Left ventricle myocardium inferior (tissue), 1 donor: ENCODE measurements around the gene OXCT1. TPM values are rescaled to one million over a fixed set of nuclear protein-coding genes. Genes with fewer than 3 reads are reported as not detected.

Experiments
- DNase-seq: peaks from one replicate; pipeline ENCODE4 v3.0.0-alpha.2; 2020
- H3K27ac ChIP-seq: fragments of 200-600 bp; replicated peaks from 2 replicates; pipeline ENCODE4 v1.8.0; 2021
- H3K27me3 ChIP-seq: fragments of 200-600 bp; 2 replicates; pipeline ENCODE4 v1.8.0; 2021; ENCODE audit warnings: low read depth
- H3K36me3 ChIP-seq: fragments of 200-600 bp; 2 replicates; pipeline ENCODE4 v1.8.0; 2021
- H3K4me1 ChIP-seq: fragments of 200-600 bp; 2 replicates; pipeline ENCODE4 v1.8.0; 2021
- H3K4me3 ChIP-seq: fragments of 200-600 bp; 2 replicates; pipeline ENCODE4 v1.8.0; 2021; ENCODE audit warnings: mild to moderate bottlenecking, moderate library complexity
- H3K9me3 ChIP-seq: fragments of 200-600 bp; replicated peaks from 2 replicates; pipeline ENCODE4 v1.8.0; 2021
- CTCF ChIP-seq: fragments of 200-600 bp; IDR thresholded peaks from 2 replicates; pipeline ENCODE4 v1.8.0; 2021; ENCODE audit warnings: antibody characterized with exemption, mild to moderate bottlenecking, borderline replicate concordance
- intact Hi-C: fragments of 100-400 bp; cut with micrococcal nuclease; formaldehyde crosslinking; loops from one replicate; pipeline ENCODE4 v1.11.0; 2022
- total RNA-seq: library from RNA; stranded (reverse); fragmentation: NEBNext Ultra II Directional; extraction: Animal tissue kit (Norgen Biotek cat#: 25700); gene quantifications from one replicate; pipeline ENCODE4 v1.2.1, GENCODE V29; 2021
- donor health status: DM: no; HTN: yes; CAD: no; lungs with severe emphysema.

The OXCT1 gene
- total RNA-seq, 1 donor from 2014 or later, result 234 TPM

- Histone ChIP-seq H3K4me1 (peaks cover 12% of the 10 kb centered on the region), H3K9me3 (no peaks in the 10 kb centered on the region), H3K4me3 (no peak overlapping the region), H3K27ac (no peak overlapping the region), H3K27me3 (no peaks in the 10 kb centered on the region), H3K36me3 (peaks cover 58% of the 10 kb centered on the region)
- no peak for TF ChIP-seq CTCF
- no peak for DNase-seq
- intact Hi-C loops, result loop anchor here (5.0 kb wide), 1 partner anchor 908 kb away; no protein-coding TSS in a partner anchor
Measured at GRCh38 chr5:41858890-41859289, 11.3 kb downstream of the OXCT1 start.

- no peak overlapping the region for H3K27ac ChIP-seq
- peaks cover 7% of the 10 kb centered on the region for H3K4me1 ChIP-seq
- H3K9me3 ChIP-seq, result no peaks in the 10 kb centered on the region
- no peaks in the 10 kb centered on the region for H3K27me3 ChIP-seq
- H3K36me3 ChIP-seq, result peaks cover 67% of the 10 kb centered on the region
- intact Hi-C loops, result loop anchor here (5.0 kb wide), 1 partner anchor 909 kb away; no protein-coding TSS in a partner anchor
- DNase-seq, result no peak
- no peak for TF ChIP-seq CTCF
- H3K4me3 ChIP-seq, result no peak overlapping the region
Measured at GRCh38 chr5:41857989-41858388, 12.2 kb downstream of the OXCT1 start.

GRCh38 chr5:41856644-41857491 is 13.4 kb downstream of the OXCT1 start:
- Histone ChIP-seq H3K4me1 (peaks cover 5% of the 10 kb centered on the region), H3K9me3 (no peaks in the 10 kb centered on the region), H3K27ac (peak overlapping the region; percentile 6), H3K36me3 (peaks cover 70% of the 10 kb centered on the region), H3K27me3 (no peaks in the 10 kb centered on the region), H3K4me3 (no peak overlapping the region)
- peak; percentile 87 for TF ChIP-seq CTCF
- DNase-seq, result no peak
- intact Hi-C loops, result loop anchor here (5.0 kb wide), 1 partner anchor 910 kb away; no protein-coding TSS in a partner anchor

- Histone ChIP-seq H3K27me3 (no peaks in the 10 kb centered on the region), H3K4me1 (peaks cover 4% of the 10 kb centered on the region), H3K36me3 (peaks cover 64% of the 10 kb centered on the region), H3K9me3 (no peaks in the 10 kb centered on the region), H3K27ac (no peak overlapping the region), H3K4me3 (no peak overlapping the region)
- TF ChIP-seq CTCF, result no peak
- intact Hi-C loops, result no loop called here
- no peak for DNase-seq
Measured at GRCh38 chr5:41852293-41852692, 17.9 kb downstream of the OXCT1 start.

GRCh38 chr5:41851116-41851515 is 19.1 kb downstream of the OXCT1 start:
- Histone ChIP-seq H3K9me3 (no peaks in the 10 kb centered on the region), H3K27ac (no peak overlapping the region), H3K27me3 (no peaks in the 10 kb centered on the region), H3K36me3 (peaks cover 64% of the 10 kb centered on the region), H3K4me1 (no peaks in the 10 kb centered on the region), H3K4me3 (no peak overlapping the region)
- intact Hi-C loops, result no loop called here
- no peak for DNase-seq
- TF ChIP-seq CTCF, result no peak
